Measurements from ENCODE around the gene BRIP1.

The BRIP1 gene

GRCh38 chr17:61639818-61640217 is 223.5 kb downstream of the BRIP1 start:
- Histone ChIP-seq H3K4me3 (ENCODE audit: low read depth, low read length) (no peak overlapping the region), H3K27ac (ENCODE audit: extremely low read depth, low read depth, low read length) (no peak overlapping the region), H3K36me3 (ENCODE audit: control insufficient read depth in 2 of 2, insufficient read depth in 1 of 2, low read length in 2 of 2) (no peaks in the 10 kb centered on the region), H3K9me3 (ENCODE audit: control insufficient read depth, insufficient read depth, low read depth, low read length) (no peaks in the 10 kb centered on the region; the same call in 1 of the 2 replicates), H3K4me1 (ENCODE audit: control insufficient read depth, insufficient read depth, low read length) (no peaks in the 10 kb centered on the region)
- POLR2A ChIA-PET: no interaction called here
- TF ChIP-seq ZNF394 (tag by site-specific recombination; IDR thresholded peaks at IDR 0.05; ENCODE audit: borderline replicate concordance): no peak
- TF ChIP-seq ZNF133 (tag by site-specific recombination; IDR thresholded peaks at IDR 0.05): no peak
- TF ChIP-seq ZNF335 (tag by site-specific recombination; conservative IDR thresholded peaks at IDR 0.05): no peak
- TF ChIP-seq ZXDB (tag by site-specific recombination; IDR thresholded peaks at IDR 0.05): no peak
- TF ChIP-seq ZNF354C (tag by site-specific recombination; IDR thresholded peaks at IDR 0.05; ENCODE audit: borderline replicate concordance, low read depth): no peak
- no peak for TF ChIP-seq REST (tag by site-specific recombination; IDR thresholded peaks at IDR 0.05)
- no peak for TF ChIP-seq ZNF24 (tag by site-specific recombination; IDR thresholded peaks at IDR 0.05)
- TF ChIP-seq ZNF529 (tag by site-specific recombination; IDR thresholded peaks at IDR 0.05; ENCODE audit: insufficient replicate concordance): no peak
- TF ChIP-seq ZNF433 (tag by site-specific recombination; IDR thresholded peaks at IDR 0.05; ENCODE audit: low read depth): no peak
- TF ChIP-seq HOXD13 (CRISPR knock-in tag; IDR thresholded peaks at IDR 0.05; ENCODE audit: borderline replicate concordance): no peak
- TF ChIP-seq ZNF785 (tag by site-specific recombination; IDR thresholded peaks at IDR 0.05): no peak
- TF ChIP-seq ZNF266 (tag by site-specific recombination; IDR thresholded peaks at IDR 0.05; ENCODE audit: low read depth): no peak
- CTCF ChIA-PET: interaction anchor here (0.6 kb wide), 1 partner anchor 187 kb away, joined by 5 read pairs; no protein-coding TSS in a partner anchor

- TF ChIP-seq ZNF580 (tag by site-specific recombination; IDR thresholded peaks at IDR 0.05): no peak
- no peak for TF ChIP-seq TCF7L2 (IDR thresholded peaks at IDR 0.05; ENCODE audit: borderline replicate concordance, low read depth, low read length)
- TF ChIP-seq ZNF76 (tag by site-specific recombination; IDR thresholded peaks at IDR 0.05; ENCODE audit: borderline replicate concordance, low read depth): no peak
- TF ChIP-seq ZNF785 (tag by site-specific recombination; IDR thresholded peaks at IDR 0.05): no peak
- no peak for TF ChIP-seq KLF10 (tag by site-specific recombination; IDR thresholded peaks at IDR 0.05)
- TF ChIP-seq ZNF423 (tag by site-specific recombination; IDR thresholded peaks at IDR 0.05): no peak
- no peak for TF ChIP-seq ZNF585B (tag by site-specific recombination; IDR thresholded peaks at IDR 0.05)
- TF ChIP-seq ZNF266 (tag by site-specific recombination; IDR thresholded peaks at IDR 0.05; ENCODE audit: low read depth): no peak
- no peak for TF ChIP-seq OVOL3 (tag by site-specific recombination; IDR thresholded peaks at IDR 0.05)
- no peak for TF ChIP-seq ZXDB (tag by site-specific recombination; IDR thresholded peaks at IDR 0.05)
- TF ChIP-seq ZNF621 (tag by site-specific recombination; IDR thresholded peaks at IDR 0.05): no peak
- TF ChIP-seq ZNF354C (tag by site-specific recombination; IDR thresholded peaks at IDR 0.05; ENCODE audit: borderline replicate concordance, low read depth): no peak
- no peak for TF ChIP-seq ZNF747 (tag by site-specific recombination; IDR thresholded peaks at IDR 0.05)
- no peak for TF ChIP-seq ZNF664 (tag by site-specific recombination; IDR thresholded peaks at IDR 0.05)
- no peak for TF ChIP-seq ATF2 (tag by site-specific recombination; IDR thresholded peaks at IDR 0.05; ENCODE audit: low read depth)
- no peak for TF ChIP-seq ZNF449 (tag by site-specific recombination; IDR thresholded peaks at IDR 0.05)
- TF ChIP-seq ZBTB44 (tag by site-specific recombination; IDR thresholded peaks at IDR 0.05): no peak
- TF ChIP-seq ZNF626 (tag by site-specific recombination; IDR thresholded peaks at IDR 0.05): no peak
- no peak for TF ChIP-seq ZNF843 (tag by site-specific recombination; IDR thresholded peaks at IDR 0.05)
- ChIA-PET CTCF (interaction anchor here (0.6 to 1.6 kb wide), 5 partner anchors 7 to 589 kb away, joined by 3 to 5 read pairs (median 3); no protein-coding TSS in a partner anchor), POLR2A (no interaction called here)
- H3K4me3 ChIP-seq (ENCODE audit: low read depth, low read length): no peak overlapping the region
- no peaks in the 10 kb centered on the region; the same call in 1 of the 2 replicates for H3K9me3 ChIP-seq (ENCODE audit: control insufficient read depth, insufficient read depth, low read depth, low read length)
- no peaks in the 10 kb centered on the region for H3K4me1 ChIP-seq (ENCODE audit: control insufficient read depth, insufficient read depth, low read length)
- no peaks in the 10 kb centered on the region for H3K36me3 ChIP-seq (ENCODE audit: control insufficient read depth in 2 of 2, insufficient read depth in 1 of 2, low read length in 2 of 2)
- no peak overlapping the region for H3K27ac ChIP-seq (ENCODE audit: extremely low read depth, low read depth, low read length)
These were observed 225.2 kb downstream of the BRIP1 start for GRCh38 chr17:61638087-61638486.
